ENCODE data around the gene DOK4.

Gene DOK4

DNA sequence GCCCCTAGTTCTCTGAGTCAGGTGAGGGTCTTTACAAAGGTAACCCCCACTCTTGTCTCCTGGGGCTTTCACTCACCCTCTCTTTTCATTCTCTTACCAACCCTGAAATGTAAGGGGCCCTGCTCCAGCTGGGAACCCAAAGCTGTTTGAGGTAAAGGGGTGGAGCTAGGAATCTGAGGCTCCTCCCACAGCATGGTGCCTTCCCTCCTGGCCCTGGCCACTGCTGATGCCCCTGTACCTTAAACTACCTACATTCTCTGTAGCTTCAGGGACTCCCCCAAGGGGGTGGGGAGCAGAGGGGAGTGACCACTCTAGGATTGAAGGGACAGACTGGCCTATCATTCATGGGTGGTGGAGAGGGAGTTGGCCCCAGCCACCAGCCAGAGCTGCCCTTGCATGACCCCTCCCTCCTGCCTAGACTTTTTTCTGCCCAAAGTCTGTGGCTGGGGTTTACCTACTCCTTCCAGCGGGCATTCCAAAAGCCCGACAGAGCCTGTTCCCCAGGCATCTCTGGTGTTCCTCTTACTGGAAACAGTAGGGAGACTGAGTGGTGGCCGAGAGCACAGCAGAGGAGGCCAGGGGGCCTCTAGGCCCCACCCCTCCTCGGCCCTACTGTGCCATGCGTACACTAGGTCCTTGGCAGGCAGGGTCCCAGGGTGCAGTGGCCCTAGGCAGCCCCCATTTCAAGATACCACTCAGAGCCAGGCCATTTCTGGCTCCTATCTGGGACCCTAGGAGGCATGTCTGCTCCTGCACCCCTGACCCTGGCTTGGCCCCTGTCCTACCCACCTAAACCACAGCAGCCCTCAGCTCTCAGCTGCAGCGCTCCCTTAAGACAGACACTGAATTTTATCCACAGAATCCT lies 9.5 kb downstream of the DOK4 start:
- no peak for DNase-seq (ENCODE audit: low read depth)

DNA sequence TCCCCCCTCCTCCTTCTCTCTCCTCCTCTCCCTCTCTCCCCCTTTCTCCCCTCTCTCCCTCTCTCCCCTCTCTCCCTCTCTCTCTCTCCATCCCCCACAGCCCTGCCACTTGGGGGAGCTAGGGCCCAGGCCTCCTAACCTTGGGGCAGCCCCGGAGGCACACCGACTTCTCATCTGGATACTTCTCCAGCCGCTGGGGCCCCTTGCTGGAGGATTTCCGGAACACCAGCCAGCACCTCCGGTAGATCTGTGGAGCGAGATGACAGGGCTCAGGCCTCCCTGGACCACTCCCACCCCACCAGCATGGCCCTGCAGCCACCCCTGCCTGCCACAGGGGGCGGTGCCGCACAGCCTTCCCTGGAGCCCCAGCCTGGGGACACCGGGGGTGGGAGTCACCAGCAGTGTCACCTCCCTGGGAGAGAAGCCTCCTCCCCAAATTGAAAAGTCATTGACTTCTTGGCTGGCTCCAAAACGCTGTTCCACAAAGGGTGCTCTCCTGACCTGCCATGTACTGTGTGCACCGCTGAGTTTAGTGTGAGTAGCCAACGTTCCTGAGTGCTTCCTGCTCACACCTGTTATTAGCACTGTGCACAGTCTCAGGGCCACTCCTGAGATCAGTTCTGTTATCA lies 10.5 kb downstream of the DOK4 start:
- peak; percentile 42 for DNase-seq (ENCODE audit: low read depth)

DNA sequence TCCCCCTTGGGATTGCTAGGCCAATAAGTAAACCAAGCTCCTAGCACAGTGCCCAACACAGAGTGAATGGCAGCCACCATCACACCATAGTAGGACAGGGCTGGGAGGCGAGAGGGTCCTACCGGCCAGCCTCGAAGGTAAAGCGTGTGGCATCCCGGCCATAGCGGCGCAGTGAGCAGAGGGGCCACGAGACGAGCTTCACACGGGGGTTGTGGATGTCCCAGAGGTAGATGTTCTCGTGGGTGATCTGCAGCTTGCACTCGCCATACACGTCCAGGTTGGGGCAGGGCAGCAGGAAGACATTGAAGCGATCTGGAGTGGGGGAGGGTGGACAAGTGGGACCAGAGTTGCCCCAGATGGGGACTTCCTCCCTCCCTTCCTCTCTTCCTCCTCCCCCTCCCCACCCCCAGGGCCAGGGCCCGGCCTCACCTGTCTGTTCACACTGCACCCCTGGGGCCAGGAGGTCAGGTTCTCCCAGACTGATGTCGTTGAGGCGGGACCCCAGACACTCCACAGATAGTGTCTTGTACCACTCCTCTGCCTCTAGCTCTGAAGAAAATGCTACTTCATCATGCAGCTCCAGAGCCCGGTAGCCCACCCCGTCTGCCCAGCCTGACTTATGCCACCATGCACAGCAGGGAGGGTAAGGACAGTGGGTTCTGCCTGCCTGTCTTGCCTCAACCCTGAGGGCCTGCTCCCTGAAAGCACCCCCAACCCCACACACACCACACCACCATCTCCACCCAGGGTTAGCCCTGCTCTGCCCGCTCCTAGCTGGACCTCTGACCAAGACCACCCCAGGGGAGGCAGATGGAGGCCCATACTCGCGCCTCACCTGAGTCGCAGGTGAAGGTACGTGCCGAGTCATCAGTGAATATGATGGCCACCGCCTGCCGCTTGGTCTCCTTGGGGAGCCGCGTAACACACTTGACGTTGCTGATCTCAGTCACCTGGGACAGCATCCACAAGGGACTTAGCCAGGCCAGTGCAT lies 11.3 kb downstream of the DOK4 start:
- no peak for DNase-seq (ENCODE audit: low read depth)

DNA sequence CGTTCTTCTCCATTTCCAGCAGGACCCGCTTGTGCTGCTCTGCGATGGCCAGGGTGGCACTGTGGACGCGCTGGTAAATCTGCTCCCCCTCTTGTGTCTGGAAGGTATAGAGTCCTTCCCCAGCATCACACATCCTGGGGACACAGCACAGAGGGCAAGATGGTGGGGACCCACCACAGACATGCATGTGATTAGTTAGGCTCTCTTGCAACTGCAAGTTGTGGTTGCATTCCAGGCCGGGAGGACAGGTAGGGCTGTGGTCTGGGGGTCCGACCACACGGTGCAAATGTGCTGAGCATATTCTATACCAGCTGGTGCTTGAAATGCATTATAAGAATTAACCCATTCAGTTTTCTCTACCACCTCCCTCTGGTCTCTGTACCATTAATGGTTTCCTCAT lies 12.4 kb downstream of the DOK4 start:
- no peak for DNase-seq (ENCODE audit: low read depth)

DNA sequence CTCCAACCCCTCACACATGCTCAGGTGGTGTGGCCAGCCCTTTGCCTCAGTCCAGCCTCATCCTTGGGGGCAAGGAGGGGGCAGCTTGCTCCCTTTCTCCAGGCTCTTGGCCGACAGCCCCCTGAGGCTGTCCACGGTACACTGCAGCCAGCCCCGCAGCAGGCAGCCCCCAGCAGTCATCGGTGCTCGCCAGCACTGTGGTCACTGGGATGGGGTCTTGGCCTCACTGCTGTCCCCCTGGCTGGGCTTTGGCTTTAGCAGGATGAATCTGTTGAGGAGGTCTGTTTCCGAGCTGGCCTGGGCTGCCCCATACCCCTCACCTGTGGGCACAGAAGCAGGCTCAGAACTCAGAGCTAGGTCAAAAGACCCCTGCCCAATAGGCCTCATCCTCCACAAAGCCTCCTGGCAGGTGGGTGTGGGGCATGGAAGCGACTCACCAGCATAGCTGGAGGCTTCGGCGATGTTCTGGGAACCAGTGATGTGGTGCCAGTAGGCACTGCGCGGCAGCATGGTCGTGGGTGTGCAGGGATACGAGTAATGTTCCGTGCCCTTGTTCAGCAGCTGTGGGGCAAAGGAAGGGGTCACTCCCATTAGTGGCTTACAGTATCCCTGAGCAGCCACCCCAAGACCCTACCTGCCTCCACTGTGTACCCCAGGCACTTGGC lies 13.0 kb downstream of the DOK4 start:
- no peak for DNase-seq (ENCODE audit: low read depth)

DNA sequence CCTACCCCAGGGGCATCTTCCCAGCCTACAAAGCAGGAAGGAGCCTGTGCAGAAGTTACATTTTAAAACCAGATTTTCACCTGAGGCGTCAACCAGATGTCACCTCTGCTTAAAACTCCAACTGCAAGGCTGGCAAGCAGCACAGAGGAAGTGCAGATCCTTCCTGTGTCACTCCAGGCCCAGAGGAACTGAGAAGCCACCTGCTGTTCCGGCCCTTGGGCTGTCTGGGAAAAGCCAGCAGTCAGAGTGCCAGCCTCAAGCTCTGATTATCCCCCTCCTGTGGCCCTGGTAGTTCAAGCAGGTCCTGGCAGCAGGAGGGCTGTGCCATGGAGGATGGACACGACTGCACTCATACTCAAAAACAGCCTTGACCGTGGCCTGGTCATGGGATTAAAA lies 13.6 kb downstream of the DOK4 start:
- DNase-seq (ENCODE audit: low read depth): no peak

DNA sequence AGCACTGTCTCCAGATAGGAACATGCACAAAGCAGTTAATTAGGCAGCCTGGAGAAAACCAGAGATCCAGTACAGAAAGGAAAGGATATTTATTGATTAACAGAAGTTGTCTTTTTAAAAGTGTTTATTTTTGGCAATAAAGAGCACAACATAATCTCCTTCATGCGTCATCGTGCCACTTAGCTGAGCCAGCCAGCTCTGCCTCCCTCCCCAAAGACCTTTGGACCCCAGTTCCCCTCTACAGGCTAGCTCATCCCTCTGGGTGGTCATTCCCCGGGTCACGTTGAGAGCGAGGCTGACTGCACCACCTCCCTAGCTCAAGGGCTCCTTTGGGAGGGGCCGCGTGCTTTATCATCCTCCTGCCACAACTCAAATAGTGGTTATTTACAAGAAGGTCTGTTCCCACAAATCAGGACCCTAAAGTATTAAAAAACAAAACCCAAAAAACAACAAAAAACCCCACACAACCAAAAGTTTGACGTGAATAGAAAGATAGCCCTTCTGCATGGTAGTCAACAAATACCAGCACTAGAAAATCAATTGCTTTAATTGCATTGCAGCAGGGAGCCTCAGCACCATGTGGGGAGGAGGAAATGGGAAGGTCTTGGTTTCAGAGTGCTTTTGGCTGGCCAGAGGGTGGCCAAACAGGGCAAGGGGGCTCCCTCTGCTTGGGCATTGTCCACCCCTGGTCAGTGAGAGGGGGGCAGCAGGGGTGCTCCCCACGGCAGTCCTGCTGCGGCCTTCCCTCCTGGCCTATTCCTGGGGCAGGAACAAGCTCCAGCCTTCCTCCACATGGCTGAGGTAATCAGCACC lies 14.2 kb downstream of the DOK4 start:
- no peak for DNase-seq (ENCODE audit: low read depth)

DNA sequence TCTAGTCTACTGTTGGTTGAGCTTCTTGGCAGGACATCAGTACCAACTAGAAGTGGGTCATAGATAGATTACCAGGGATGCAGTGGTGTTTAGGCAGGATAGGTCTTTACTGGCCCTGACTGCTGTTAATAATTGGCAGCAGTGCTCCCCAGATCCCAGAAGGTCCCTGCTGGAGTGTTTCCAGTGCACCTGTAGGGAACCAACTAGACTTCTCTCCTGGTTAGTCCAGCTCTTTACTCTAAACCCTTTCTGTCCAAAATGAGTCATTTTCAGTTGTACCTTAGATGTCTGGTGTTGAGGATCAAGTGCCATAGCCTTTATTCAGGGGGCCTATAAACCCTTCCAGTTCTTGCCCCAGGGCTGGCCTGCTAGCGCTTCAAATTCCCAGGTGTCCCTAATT lies 15.1 kb downstream of the DOK4 start:
- DNase-seq (ENCODE audit: low read depth): no peak

DNA sequence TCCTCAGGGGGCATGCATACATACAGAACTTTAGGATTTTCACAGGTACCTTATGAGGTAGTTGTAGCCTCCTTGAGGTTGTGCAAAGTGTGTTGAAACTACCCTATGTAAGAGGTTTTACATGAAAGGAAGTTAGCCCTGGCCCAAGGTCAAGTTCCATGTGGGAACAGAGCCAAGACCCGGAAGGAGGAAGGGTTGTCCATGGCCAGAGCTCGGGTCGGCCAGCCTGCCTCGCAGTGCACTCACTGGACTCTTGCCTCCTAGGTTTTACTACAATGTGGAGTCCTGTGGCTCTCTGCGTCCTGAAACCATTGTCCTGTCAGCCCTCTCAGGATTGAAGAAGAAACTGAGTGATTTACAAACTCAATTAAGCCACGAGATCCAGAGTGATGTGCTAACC lies 15.6 kb downstream of the DOK4 start:
- no peak for DNase-seq (ENCODE audit: low read depth)

DNA sequence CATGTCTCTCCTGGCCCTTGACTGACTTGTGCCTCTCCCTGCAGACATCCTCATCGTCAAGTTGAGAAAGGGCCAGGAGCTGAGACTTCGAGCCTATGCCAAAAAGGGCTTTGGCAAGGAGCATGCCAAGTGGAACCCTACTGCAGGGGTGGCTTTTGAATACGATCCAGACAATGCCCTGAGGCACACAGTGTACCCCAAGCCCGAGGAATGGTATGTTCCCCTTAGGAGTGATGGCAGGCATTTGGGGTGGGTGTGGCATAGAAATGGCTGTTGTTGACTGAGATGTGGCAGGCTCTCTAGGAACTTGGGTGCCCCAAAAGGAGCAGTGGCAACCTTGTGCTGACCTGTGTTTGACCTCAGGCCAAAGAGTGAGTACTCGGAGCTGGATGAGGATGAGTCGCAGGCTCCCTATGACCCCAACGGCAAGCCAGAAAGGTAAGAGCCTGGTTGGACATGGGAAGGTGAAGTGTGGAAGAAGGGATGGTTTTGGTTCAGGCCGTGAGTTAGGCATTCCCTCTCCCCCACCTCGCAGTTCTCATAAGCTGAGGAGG lies 16.3 kb downstream of the DOK4 start:
- no peak for DNase-seq (ENCODE audit: low read depth)

DNA sequence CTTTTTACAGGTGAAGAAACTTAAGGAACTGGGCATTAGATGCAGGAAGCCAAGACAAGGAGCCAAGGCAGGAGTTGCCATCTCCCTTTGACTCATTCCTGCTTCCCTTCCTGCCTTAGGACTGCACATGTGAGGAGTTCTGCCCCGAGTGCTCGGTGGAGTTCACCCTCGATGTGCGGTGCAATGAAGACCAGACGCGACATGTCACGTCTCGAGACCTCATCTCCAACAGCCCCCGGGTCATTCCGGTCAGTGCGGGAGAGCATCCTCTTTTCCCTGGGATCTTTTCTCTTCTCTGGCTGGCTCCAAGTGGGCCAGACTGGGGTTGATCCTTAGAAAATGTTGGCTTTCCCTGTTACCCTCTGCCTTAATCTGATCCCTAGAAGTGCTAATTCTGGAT lies 17.2 kb downstream of the DOK4 start:
- DNase-seq (ENCODE audit: low read depth): no peak

DNA sequence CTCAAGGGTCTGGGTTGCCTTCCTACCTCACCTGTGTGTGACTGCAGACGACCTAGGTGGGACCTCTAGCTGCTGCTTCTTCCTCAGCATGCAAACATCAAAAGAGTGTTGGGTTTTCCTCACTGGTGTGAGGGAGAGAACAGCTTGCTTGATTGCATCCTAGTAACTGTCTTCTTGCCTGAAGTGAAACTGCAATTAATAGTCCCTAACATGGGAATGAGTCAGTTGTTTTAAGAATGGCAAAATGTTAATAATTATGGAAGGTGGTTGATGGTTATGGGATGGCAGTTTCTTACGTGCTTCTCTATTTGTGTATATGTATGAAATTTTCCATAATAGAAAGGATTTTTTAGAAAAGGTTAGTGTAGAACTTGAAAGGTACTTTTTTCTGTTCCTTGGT lies 17.9 kb downstream of the DOK4 start:
- no peak for DNase-seq (ENCODE audit: low read depth)

DNA sequence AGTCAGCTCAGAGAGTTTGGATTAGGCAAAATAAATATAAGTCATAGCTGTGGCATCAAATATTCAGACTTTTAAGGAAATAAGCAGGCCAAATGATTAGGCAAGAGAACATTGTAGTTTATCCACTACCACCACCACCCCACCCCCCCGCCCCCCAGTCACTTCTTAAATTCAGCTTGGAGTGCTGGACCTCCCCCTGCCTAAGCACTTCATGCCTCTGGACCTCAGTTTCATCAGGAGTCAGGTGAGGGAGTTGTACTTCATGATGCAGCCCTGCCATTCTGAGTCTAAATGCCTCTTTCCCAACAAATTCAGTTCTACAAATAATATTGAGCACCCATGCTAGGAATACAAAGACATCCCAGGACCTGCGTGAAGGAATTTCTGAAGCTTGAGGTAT lies 21.8 kb downstream of the DOK4 start:
- no peak for DNase-seq (ENCODE audit: low read depth)

DNA sequence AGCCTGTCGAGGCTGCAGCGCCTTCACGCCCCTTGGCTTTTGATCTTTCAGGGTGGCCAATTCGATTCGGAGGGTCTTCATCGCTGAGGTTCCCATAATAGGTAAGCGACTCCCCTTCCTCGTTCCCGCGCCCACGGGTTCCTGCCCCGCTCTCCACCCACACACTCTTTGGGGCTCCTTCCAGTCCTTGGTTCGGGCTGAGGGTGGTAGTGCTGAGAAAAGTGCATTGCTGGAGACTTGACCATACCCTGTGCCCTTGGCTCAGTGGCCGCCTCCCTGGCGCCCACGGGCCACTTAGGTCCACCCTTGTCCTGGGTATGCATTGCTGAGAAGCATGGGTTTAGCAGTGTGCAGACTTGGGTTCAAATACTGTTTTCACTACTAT lies 23.3 kb downstream of the DOK4 start:
- DNase-seq (ENCODE audit: low read depth): no peak

DNA sequence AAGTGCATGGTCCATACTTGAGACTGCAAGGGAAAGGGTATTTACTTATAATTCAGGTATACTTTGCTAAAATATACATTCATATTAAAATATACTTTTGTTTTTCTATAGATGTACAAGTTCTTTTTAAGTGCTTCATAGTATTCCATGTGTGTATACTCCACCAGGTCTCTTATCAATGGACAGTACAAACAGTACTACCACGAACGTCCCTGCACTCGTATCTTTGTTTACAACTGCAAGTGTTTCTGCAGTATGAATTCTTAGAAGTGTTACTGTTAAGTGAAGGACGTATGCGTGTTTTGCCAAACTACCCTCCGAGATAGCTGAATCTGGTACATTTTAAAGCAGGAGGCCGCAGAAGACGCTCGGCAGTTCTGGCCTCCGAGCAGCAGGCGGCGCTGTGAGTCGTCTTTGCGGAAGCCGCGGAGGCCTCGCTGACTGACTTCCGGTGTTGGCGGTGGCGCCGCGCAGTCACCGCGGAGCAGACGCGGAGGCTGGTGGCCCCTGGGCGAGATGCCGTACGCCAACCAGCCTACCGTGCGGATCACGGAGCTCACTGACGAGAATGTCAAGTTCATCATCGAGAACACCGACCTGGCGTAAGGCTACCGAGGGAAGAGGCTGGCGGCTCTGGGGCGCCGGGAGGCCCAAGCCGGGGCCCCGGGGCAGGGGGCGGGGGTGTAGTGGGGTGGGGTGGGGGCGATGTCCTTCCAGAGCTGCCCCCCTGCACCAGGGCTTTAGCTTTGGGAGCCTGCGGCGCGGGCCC lies 23.9 kb downstream of the DOK4 start, which contains the start of gene POLR2C:
Gene POLR2C, plus strand, starts transcription at position 471 of the 769 bp plus-strand sequence. Its CDS starts 46 bp downstream, at position 517.
- DNase-seq (ENCODE audit: low read depth): peak; percentile 81

DNA sequence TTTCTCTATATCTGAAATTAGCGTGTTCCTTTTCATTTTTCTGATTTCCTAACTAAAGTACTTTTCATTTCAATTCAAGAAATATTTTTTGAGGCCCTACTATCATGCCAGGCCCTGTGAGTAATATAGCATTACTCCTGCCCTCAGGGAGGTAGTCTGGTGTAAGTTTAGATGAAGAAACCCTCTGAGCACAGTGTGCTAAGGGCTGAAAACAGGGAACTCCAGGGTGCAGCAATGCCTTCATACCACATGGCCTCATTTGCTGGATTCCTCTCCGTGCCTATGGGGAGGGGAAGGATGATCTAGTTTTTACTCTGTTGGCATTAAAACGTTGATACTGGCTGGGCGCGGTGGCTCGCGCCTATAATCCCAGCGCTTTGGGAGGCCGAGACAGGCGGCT lies 34.3 kb downstream of the DOK4 start:
- no peak for DNase-seq (ENCODE audit: low read depth)

DNA sequence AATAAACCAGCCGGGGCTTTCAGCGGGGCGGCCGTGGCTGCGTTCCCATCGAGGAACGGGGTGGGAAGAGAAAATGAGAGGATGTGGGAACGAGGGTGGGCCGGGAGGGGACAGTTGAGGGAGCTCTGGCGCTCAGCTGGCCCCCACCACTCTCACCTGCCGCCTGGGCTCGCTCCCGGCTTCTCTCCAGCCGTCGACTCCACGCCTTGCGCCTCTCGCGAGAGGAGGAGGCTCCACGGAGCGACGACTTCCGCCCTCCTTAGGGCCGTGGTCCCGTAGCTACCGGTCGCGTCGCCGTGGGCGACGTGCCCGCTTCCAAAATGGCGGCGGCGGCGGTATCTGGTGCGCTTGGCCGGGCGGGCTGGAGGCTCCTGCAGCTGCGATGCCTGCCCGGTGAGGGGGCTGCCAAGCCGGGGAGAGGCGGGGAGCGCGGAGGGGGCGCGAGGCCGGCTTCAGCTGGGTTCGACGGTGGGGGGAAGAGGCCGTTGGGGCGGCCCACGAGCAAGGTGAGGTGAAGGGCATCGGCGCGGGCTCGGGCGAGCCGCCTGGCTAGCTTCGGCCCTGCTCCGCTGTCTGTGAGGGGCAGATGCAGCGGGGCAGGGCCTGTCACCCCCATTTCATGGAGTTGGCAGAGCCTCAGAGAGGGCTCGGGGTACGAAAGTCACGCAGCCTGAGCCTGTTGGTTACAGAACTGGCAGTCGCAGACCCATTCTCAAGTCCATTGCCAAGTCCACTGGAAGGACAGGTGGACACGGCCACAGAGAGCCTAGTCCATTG lies 38.9 kb downstream of the DOK4 start, which contains the start of the genes CIAPIN1 and COQ9:
Gene CIAPIN1, minus strand, starts transcription at position 200 of the 777 bp plus-strand sequence. CDS start 6,457 bp downstream, outside the sequence.
Gene COQ9, plus strand, starts transcription at position 294 of the 777 bp plus-strand sequence. Its CDS starts 27 bp downstream, at position 321.
- DNase-seq (ENCODE audit: low read depth): peak; percentile 93

DNA sequence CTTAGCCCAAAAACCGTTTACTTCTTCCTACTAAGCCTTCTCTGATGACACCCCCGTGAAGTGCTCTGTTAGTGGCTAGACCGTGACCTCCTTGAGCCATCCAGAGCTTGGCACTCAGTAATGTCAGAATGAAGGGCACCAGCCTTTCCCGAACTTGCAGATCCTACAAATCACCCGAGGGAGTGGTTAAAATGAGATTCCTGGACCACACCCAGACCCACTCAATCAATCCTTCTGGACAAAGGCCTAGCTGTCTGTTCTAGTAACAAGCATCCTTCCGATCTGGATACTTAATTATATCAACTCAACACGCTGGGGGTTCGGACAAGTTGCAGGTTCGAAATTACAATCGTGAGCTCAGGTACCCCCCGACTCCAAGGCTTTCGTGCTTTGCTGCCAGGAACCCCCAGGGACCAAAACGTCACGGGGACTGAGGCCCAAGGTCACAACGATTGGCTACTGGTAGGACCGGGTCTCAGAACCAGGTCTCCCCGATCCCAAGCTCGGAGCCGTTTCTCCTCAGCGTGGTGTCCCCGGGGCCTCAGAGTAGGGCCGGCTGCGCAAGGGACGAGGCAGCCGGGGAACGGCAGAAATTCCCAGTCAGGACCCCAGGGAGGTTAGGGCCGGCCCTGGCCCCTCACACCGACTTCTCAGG lies 39.6 kb downstream of the DOK4 start:
- peak; percentile 35 for DNase-seq (ENCODE audit: low read depth)
